ENCODE data around the gene HCN1. TPM values are rescaled to one million over a fixed set of nuclear protein-coding genes. Genes with fewer than 3 reads are reported as not detected.
"Not testable (repeated sequence)": the region's sequence is repeated elsewhere in the genome, so short reads cannot be mapped to it uniquely, and the experiment has no call there.

The HCN1 gene
- total RNA-seq, 2 experiments from 2014 or later, result not detected

DNA sequence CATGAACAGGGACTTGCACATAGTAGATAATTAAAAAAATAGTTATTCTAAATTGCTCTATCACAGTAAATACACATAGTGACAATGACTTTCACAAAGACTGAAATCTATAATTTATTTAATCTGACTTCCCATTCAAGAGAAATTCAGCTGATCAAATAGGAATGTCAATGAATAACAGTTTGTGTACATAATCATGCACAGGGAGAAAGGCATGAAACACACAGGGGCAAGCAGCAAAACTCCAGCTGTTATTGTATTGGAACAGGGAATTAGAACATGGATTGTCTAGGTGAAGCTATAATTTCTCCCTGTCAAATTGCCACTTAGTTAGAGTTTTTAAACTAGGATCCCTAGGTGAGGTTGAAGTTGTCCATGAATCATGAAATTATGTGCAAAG, 99.9 kb downstream of the HCN1 start:
- DNase-seq, result no peak
- no peak overlapping the region for H3K4me3 Mint-ChIP-seq
- intact Hi-C loops (cut with micrococcal nuclease), result no loop called here
- peaks cover 30% of the 10 kb centered on the region for H3K9me3 Mint-ChIP-seq
- H3K27me3 Mint-ChIP-seq, result no peaks in the 10 kb centered on the region
- ChIA-PET POLR2A (no interaction called here), CTCF (no interaction called here)
- no peaks in the 10 kb centered on the region for H3K36me3 Mint-ChIP-seq
- H3K27ac Mint-ChIP-seq, result no peak overlapping the region
- no peaks in the 10 kb centered on the region for H3K4me1 Mint-ChIP-seq (ENCODE audit: low read depth)

DNA sequence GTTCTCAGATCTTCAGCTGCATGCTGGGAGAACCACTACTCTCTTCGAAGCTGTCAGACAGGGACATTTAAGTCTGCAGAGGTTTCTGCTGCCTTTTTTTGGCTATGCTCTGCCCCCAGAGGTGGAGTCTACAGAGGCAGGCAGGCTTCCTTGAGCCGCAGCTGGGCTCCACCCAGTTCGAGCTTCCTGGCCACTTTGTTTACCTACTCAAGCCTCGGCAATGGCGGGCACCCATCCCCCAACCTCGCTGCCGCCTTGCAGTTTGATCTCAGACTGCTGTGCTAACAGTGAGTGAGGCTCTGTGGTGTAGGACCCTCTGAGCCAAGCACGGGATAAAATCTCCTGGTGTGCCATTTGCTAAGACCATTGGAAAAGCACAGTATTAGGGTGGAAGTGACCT, 110.2 kb downstream of the HCN1 start:
- H3K4me1 Mint-ChIP-seq (ENCODE audit: low read depth); DNase-seq; H3K36me3 Mint-ChIP-seq; H3K4me3 Mint-ChIP-seq; H3K27ac Mint-ChIP-seq; H3K27me3 Mint-ChIP-seq; intact Hi-C loops (cut with micrococcal nuclease); CTCF ChIA-PET; POLR2A ChIA-PET: not testable (repeated sequence)
- H3K9me3 Mint-ChIP-seq, result peaks cover 23% of the 10 kb centered on the region

DNA sequence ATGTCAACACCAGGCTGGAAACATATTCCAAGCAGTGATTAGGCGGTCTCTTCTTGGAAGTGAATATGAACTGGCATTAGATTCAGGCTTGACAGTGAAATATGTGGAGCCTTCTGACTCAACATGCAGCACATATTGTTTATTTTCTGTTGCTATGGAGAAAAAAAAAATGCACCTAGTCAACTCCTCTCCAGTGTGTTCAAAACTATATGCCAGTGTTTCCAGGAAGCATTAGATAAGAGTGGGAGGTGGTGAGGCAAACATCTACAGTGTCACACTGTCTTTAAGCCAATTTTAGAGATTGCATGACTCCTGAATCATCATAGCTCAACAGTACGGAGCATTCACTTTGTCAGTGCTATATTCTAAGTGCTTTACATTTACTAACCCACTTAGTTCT, 117.9 kb downstream of the HCN1 start:
- H3K36me3 Mint-ChIP-seq, result no peaks in the 10 kb centered on the region
- CTCF ChIA-PET, result interaction anchor here (1.0 kb wide), 1 partner anchor 12 kb away, joined by 3 read pairs; no protein-coding TSS in a partner anchor
- no peaks in the 10 kb centered on the region for H3K4me1 Mint-ChIP-seq (ENCODE audit: low read depth)
- no peak overlapping the region for H3K27ac Mint-ChIP-seq
- POLR2A ChIA-PET, result no interaction called here
- no peaks in the 10 kb centered on the region for H3K27me3 Mint-ChIP-seq
- intact Hi-C loops (cut with micrococcal nuclease), result no loop called here
- H3K4me3 Mint-ChIP-seq, result no peak overlapping the region
- peaks cover 23% of the 10 kb centered on the region for H3K9me3 Mint-ChIP-seq
- no peak for DNase-seq

DNA sequence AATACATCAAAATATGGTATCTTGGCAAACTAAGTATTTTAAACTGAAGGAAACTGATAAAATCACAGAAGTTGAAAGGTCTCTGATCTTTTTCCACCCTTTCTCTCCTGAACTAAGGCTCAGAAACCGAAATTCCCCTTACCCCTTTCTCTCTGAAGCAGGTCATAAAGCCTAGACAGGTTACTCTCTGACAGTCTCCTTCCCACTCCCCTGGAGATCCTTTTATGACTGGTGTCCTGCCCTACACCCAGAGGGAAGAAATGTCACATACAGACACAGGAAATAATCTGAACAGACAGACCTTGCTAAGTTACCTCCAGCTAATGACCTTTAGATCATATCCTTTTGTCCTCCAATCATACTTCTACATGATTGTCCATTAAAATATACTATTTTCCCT, 127.4 kb downstream of the HCN1 start:
- H3K4me1 Mint-ChIP-seq (ENCODE audit: low read depth), result no peaks in the 10 kb centered on the region
- DNase-seq, result no peak
- H3K27ac Mint-ChIP-seq, result no peak overlapping the region
- ChIA-PET CTCF (no interaction called here), POLR2A (no interaction called here)
- peaks cover 18% of the 10 kb centered on the region for H3K9me3 Mint-ChIP-seq
- no peaks in the 10 kb centered on the region for H3K27me3 Mint-ChIP-seq
- H3K4me3 Mint-ChIP-seq, result no peak overlapping the region
- intact Hi-C loops (cut with micrococcal nuclease), result no loop called here
- H3K36me3 Mint-ChIP-seq, result no peaks in the 10 kb centered on the region

DNA sequence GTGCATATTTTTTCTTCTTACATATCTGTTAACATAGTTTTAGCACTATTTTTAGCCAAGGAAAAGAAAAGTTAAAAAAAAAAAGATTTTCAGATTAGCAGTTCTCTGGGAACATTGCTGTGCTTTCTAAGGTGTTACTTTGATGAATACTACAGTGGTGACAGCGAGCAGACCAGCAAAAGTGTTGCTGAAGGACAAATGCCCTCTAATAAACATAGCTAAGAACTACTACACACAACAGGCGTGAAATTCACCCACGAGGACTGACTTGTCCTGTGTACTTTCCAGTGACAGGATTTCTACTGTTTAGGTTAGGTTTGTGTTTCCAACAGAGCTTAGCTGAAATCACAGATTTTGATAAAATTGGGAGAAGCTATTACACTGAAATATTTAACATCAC, 153.8 kb downstream of the HCN1 start:
- Mint-ChIP-seq H3K27me3 (no peaks in the 10 kb centered on the region), H3K4me3 (no peak overlapping the region), H3K36me3 (no peaks in the 10 kb centered on the region), H3K4me1 (ENCODE audit: low read depth) (no peaks in the 10 kb centered on the region), H3K27ac (no peak overlapping the region), H3K9me3 (peaks cover 14% of the 10 kb centered on the region)
- no peak for DNase-seq
- ChIA-PET POLR2A (no interaction called here), CTCF (no interaction called here)
- intact Hi-C loops (cut with micrococcal nuclease), result no loop called here

DNA sequence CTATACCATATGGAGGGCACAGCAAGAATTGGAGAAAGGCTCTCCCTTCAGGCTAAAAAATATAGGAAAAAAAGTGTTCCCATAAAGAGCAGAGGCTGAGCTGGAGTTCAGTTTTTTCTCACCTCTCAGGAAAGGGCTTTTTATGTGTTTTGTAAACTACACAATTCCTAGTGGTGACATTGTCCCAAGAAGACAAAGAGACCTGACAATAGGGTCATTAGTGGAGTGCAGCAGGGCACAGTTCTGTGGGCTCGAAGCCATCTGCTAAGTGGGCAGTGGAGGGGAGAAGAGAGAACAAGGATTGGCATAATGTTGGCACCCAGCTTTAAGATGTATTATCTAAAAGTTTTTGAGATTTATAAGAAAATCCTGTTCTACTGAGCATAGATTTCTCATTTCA, 162.5 kb downstream of the HCN1 start:
- ChIA-PET CTCF (no interaction called here), POLR2A (no interaction called here)
- no peak for DNase-seq
- no peaks in the 10 kb centered on the region for H3K36me3 Mint-ChIP-seq
- H3K4me3 Mint-ChIP-seq, result no peak overlapping the region
- H3K27me3 Mint-ChIP-seq, result no peaks in the 10 kb centered on the region
- intact Hi-C loops (cut with micrococcal nuclease), result no loop called here
- H3K4me1 Mint-ChIP-seq (ENCODE audit: low read depth), result no peaks in the 10 kb centered on the region
- no peak overlapping the region for H3K27ac Mint-ChIP-seq
- H3K9me3 Mint-ChIP-seq, result peaks cover 6% of the 10 kb centered on the region

DNA sequence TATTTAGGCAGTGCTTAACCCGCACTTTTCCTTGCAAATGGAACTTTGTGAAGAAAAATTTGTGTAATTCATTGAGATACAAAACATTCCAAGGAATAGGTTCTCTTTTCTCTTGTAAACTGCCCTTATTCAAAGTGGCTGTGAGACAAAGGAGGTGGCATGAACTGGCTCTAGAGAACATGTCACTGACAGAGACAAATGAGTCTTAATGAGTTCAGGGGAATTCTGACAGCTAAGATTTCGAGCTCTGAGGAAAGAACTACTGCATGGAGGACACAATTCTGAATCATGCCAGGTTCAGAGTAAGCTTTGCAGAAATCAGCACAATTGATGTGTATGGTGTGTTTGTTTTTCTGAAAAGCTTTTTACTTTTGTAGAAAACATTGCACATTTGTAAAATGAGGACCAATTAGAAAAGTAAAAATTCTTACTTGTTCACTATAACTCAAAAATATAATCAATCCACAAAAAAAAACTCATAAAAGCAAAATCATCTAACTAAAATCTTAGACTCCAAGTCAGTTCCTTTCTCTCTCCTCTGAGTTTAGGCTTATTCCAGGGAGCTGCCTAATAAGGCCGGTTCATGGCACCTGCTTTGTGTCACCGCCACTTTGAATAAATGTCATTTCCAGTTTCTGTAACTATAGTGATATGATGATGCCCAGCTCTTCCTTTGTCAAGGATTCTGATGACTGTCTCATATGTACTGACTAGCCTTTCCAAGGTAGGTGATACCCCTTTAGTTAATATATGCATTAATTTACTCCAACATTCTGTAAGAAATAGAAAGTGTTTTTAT, 163.2 kb downstream of the HCN1 start:
- no peak for DNase-seq
- Mint-ChIP-seq H3K9me3 (peaks cover 6% of the 10 kb centered on the region), H3K36me3 (no peaks in the 10 kb centered on the region), H3K27ac (no peak overlapping the region), H3K4me1 (ENCODE audit: low read depth) (no peaks in the 10 kb centered on the region), H3K27me3 (no peaks in the 10 kb centered on the region), H3K4me3 (no peak overlapping the region)
- ChIA-PET POLR2A (no interaction called here), CTCF (no interaction called here)
- intact Hi-C loops (cut with micrococcal nuclease), result no loop called here

DNA sequence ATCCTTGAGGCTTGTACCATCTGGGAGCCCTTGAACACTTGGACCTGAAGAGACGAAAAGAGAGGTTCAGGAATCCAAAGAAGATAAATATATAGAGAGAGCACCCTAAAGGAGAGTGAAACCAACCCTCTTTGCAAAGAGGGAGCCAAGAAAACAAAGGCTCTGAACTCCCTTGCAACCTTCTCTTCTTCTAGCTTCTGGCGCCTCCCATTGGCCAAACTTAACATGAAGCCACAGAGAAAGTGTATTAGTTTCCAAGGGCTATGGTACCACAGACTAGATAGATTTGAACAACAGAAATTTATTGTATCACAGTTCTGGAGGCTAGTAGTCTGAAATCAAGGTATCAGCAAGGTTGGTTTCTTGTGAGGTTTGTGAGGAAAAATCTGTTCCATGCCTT, 175.1 kb downstream of the HCN1 start:
- ChIA-PET POLR2A (no interaction called here), CTCF (no interaction called here)
- intact Hi-C loops (cut with micrococcal nuclease), result no loop called here
- DNase-seq, result no peak
- Mint-ChIP-seq H3K27me3 (no peaks in the 10 kb centered on the region), H3K4me1 (ENCODE audit: low read depth) (no peaks in the 10 kb centered on the region), H3K9me3 (peaks cover 18% of the 10 kb centered on the region), H3K36me3 (no peaks in the 10 kb centered on the region), H3K27ac (no peak overlapping the region), H3K4me3 (no peak overlapping the region)

DNA sequence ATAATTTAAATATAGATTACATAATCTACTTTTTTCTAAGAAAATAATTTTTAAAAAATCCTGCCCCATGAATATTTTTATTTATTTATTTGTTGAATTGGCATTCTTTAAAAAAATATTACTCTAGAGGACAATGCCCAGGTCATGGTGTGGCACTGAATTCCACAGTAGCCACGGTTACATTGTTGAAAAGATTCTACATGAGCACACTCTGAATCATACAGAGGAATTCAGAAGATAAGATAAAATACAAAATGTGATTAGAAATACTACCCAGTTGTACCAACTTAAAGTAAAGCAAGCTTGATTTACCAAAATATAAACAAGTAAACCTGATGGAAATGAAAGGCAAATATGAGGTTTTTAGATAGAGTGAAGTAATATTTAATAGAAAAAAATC, 183.7 kb downstream of the HCN1 start:
- Mint-ChIP-seq H3K27ac (no peak overlapping the region), H3K27me3 (no peaks in the 10 kb centered on the region), H3K9me3 (peaks cover 16% of the 10 kb centered on the region), H3K36me3 (no peaks in the 10 kb centered on the region), H3K4me1 (ENCODE audit: low read depth) (no peaks in the 10 kb centered on the region), H3K4me3 (no peak overlapping the region)
- no peak for DNase-seq
- ChIA-PET CTCF (no interaction called here), POLR2A (no interaction called here)
- intact Hi-C loops (cut with micrococcal nuclease), result no loop called here

DNA sequence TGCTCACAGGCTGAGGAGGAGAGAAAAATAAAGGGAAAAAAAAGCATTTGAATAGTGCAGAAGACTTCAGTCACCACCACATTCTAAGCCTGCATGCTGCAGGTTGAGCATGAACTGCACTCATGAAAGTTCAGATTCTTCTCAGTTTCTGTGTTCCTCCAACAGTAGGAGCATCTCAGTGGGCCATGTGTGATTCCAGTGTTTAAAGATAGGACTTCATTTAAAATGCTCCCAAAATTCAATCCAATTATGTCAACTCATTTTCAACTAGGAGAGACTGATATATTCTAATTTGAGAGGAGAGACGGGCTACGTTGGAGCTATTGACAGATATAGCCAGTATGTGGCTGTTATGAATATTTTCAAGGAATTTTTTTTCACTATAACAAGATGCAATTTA, 186.8 kb downstream of the HCN1 start:
- no peak for DNase-seq
- no peaks in the 10 kb centered on the region for H3K27me3 Mint-ChIP-seq
- no peaks in the 10 kb centered on the region for H3K4me1 Mint-ChIP-seq (ENCODE audit: low read depth)
- no peak overlapping the region for H3K27ac Mint-ChIP-seq
- intact Hi-C loops (cut with micrococcal nuclease), result no loop called here
- H3K4me3 Mint-ChIP-seq, result no peak overlapping the region
- H3K36me3 Mint-ChIP-seq, result no peaks in the 10 kb centered on the region
- ChIA-PET POLR2A (no interaction called here), CTCF (no interaction called here)
- peaks cover 10% of the 10 kb centered on the region for H3K9me3 Mint-ChIP-seq

DNA sequence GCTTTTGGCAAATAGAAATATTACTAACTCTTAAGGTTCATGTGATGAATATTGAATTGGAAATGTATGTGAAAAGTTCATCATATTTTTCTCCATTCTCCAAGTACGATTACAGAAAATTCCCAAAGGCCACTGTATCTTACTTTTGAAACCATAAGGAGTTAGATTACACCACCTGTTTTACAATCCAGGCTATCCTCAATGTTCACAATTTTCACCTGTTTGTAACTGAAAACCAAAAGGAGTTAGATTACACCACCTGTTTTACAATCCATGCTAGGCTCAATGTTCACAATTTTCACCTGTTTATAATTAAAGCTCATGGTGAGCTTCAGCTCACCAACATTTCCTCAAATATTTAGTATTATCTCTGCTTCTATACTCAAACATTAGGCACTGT, 188.0 kb downstream of the HCN1 start:
- DNase-seq, result no peak
- no peaks in the 10 kb centered on the region for H3K27me3 Mint-ChIP-seq
- ChIA-PET CTCF (no interaction called here), POLR2A (no interaction called here)
- H3K36me3 Mint-ChIP-seq, result no peaks in the 10 kb centered on the region
- no peak overlapping the region for H3K4me3 Mint-ChIP-seq
- H3K4me1 Mint-ChIP-seq (ENCODE audit: low read depth), result no peaks in the 10 kb centered on the region
- H3K27ac Mint-ChIP-seq, result no peak overlapping the region
- intact Hi-C loops (cut with micrococcal nuclease), result no loop called here
- peaks cover 15% of the 10 kb centered on the region for H3K9me3 Mint-ChIP-seq

DNA sequence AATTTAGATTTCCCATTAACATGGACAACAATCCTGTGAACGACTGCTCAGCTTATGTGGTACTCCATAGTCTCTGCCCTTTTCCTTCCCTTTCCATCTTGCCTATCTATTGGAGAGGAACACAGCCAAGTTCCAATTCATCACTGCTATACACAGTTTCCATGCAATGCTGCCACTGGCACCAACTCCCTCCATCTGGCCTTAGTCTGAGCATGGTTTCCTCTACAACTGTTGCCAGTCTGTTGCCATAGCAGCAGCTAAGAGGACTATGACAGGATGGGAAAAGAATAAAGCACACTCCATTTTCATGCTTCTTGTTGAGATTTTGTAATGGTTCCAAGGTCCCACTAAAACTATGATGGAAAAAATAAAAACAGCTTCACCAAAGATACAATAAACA, 189.0 kb downstream of the HCN1 start:
- Mint-ChIP-seq H3K9me3 (peaks cover 16% of the 10 kb centered on the region), H3K27ac (no peak overlapping the region), H3K4me1 (ENCODE audit: low read depth) (no peaks in the 10 kb centered on the region), H3K36me3 (no peaks in the 10 kb centered on the region), H3K4me3 (no peak overlapping the region), H3K27me3 (no peaks in the 10 kb centered on the region)
- ChIA-PET POLR2A (no interaction called here), CTCF (no interaction called here)
- intact Hi-C loops (cut with micrococcal nuclease), result no loop called here
- no peak for DNase-seq

DNA sequence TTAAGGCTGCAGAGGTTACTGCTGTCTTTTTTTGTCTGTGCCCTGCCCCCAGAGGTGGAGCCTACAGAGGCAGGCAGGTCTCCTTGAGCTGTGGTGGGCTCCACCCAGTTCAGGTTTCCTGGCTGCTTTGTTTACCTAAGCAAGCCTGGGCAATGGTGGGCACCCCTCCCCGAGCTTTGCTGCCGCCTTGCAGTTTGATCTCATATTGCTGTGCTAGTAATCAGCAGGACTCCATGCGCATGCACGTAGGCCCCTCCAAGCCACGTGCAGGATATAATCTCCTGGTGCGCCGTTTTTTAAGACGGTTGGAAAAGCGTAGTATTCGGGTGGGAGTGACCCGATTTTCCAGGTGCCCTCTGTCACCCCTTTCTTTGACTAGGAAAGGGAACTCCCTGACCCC, 197.2 kb downstream of the HCN1 start:
- POLR2A ChIA-PET; intact Hi-C loops (cut with micrococcal nuclease); CTCF ChIA-PET; H3K4me1 Mint-ChIP-seq (ENCODE audit: low read depth); H3K27me3 Mint-ChIP-seq; H3K4me3 Mint-ChIP-seq; H3K36me3 Mint-ChIP-seq; H3K27ac Mint-ChIP-seq; DNase-seq: not testable (repeated sequence)
- H3K9me3 Mint-ChIP-seq, result peaks cover 13% of the 10 kb centered on the region
